ENCODE measurements around the gene ST7. TPM values are rescaled to one million over a fixed set of nuclear protein-coding genes. Genes with fewer than 3 reads are reported as not detected.
A peak's percentile ranks its signal among the peaks of the same experiment; 100 is the strongest.

The ST7 gene
- total and polyA plus RNA-seq, 5 donors from 2014 or later: 7.3 to 15.5 (median 9.9) TPM

GRCh38 chr7:117139397-117139984, 186.2 kb downstream of the ST7 start:
- DNase-seq (no peak), ATAC-seq (ENCODE audit: low read depth in 2 of 2) (no peak)
- peaks cover 12% of the 10 kb centered on the region for H3K36me3 Mint-ChIP-seq
- H3K9me3 ChIP-seq (ENCODE audit: control insufficient read depth in 2 of 2, low read length in 2 of 2): no peaks in the 10 kb centered on the region
- no peaks in the 10 kb centered on the region for H3K9me3 Mint-ChIP-seq
- H3K4me1 ChIP-seq (ENCODE audit: control insufficient read depth, insufficient read depth, low read length, poor library complexity, severe bottlenecking): no peaks in the 10 kb centered on the region
- peaks cover 0 to 6% (median 0%) of the 10 kb centered on the region in 4 donors for H3K4me1 Mint-ChIP-seq
- H3K27me3 Mint-ChIP-seq: no peaks in the 10 kb centered on the region
- H3K27ac ChIP-seq (ENCODE audit: insufficient read depth, low read length, poor library complexity, severe bottlenecking): no peak overlapping the region
- H3K36me3 ChIP-seq (ENCODE audit: control insufficient read depth, insufficient read depth, low read length): peaks cover 2% of the 10 kb centered on the region
- H3K27ac Mint-ChIP-seq: no peak overlapping the region
- no peak overlapping the region for H3K4me3 Mint-ChIP-seq
- no peaks in the 10 kb centered on the region for H3K27me3 ChIP-seq (ENCODE audit: control insufficient read depth, insufficient read depth, low read length)
- H3K4me3 ChIP-seq (ENCODE audit: low read depth, low read length): no peak overlapping the region

- no peak for ATAC-seq (ENCODE audit: low read depth in 2 of 2)
- no peak overlapping the region for H3K4me3 ChIP-seq (ENCODE audit: low read depth, low read length)
- no peaks in the 10 kb centered on the region for H3K9me3 ChIP-seq (ENCODE audit: control insufficient read depth in 2 of 2, low read length in 2 of 2)
- Mint-ChIP-seq H3K4me3 (no peak overlapping the region), H3K27me3 (no peaks in the 10 kb centered on the region), H3K27ac (no peak overlapping the region), H3K36me3 (peaks cover 11% of the 10 kb centered on the region), H3K9me3 (no peaks in the 10 kb centered on the region), H3K4me1 (no peaks in the 10 kb centered on the region)
- H3K27me3 ChIP-seq (ENCODE audit: control insufficient read depth, insufficient read depth, low read length): no peaks in the 10 kb centered on the region
- H3K4me1 ChIP-seq (ENCODE audit: control insufficient read depth, insufficient read depth, low read length, poor library complexity, severe bottlenecking): no peaks in the 10 kb centered on the region
- peaks cover 2% of the 10 kb centered on the region for H3K36me3 ChIP-seq (ENCODE audit: control insufficient read depth, insufficient read depth, low read length)
- no peak overlapping the region for H3K27ac ChIP-seq (ENCODE audit: insufficient read depth, low read length, poor library complexity, severe bottlenecking)
- DNase-seq: no peak
These were observed 187.6 kb downstream of the ST7 start for GRCh38 chr7:117140921-117141320.

GRCh38 chr7:117143066-117143465, 189.8 kb downstream of the ST7 start:
- Histone ChIP-seq H3K27ac (ENCODE audit: insufficient read depth, low read length, poor library complexity, severe bottlenecking) (no peak overlapping the region), H3K27me3 (ENCODE audit: control insufficient read depth, insufficient read depth, low read length) (no peaks in the 10 kb centered on the region), H3K4me1 (ENCODE audit: control insufficient read depth, insufficient read depth, low read length, poor library complexity, severe bottlenecking) (no peaks in the 10 kb centered on the region), H3K9me3 (ENCODE audit: control insufficient read depth in 2 of 2, low read length in 2 of 2) (no peaks in the 10 kb centered on the region), H3K36me3 (ENCODE audit: control insufficient read depth, insufficient read depth, low read length) (peaks cover 2% of the 10 kb centered on the region), H3K4me3 (ENCODE audit: low read depth, low read length) (no peak overlapping the region)
- ATAC-seq (ENCODE audit: low read depth in 2 of 2): no peak
- Mint-ChIP-seq H3K27ac (peak overlapping the region in 1 of 3 donors; percentile 15), H3K27me3 (no peaks in the 10 kb centered on the region), H3K4me3 (no peak overlapping the region), H3K4me1 (peaks cover 0 to 2% (median 0%) of the 10 kb centered on the region in 4 donors), H3K9me3 (no peaks in the 10 kb centered on the region), H3K36me3 (peaks cover 8% of the 10 kb centered on the region)
- no peak for DNase-seq

- DNase-seq: no peak
- Mint-ChIP-seq H3K27ac (no peak overlapping the region), H3K27me3 (no peaks in the 10 kb centered on the region), H3K9me3 (no peaks in the 10 kb centered on the region), H3K4me1 (peaks cover 0 to 2% (median 0%) of the 10 kb centered on the region in 4 donors), H3K36me3 (peaks cover 6% of the 10 kb centered on the region), H3K4me3 (no peak overlapping the region)
- no peak for ATAC-seq (ENCODE audit: low read depth in 2 of 2)
- Histone ChIP-seq H3K27ac (ENCODE audit: insufficient read depth, low read length, poor library complexity, severe bottlenecking) (no peak overlapping the region), H3K4me3 (ENCODE audit: low read depth, low read length) (no peak overlapping the region), H3K36me3 (ENCODE audit: control insufficient read depth, insufficient read depth, low read length) (no peaks in the 10 kb centered on the region), H3K4me1 (ENCODE audit: control insufficient read depth, insufficient read depth, low read length, poor library complexity, severe bottlenecking) (no peaks in the 10 kb centered on the region), H3K27me3 (ENCODE audit: control insufficient read depth, insufficient read depth, low read length) (no peaks in the 10 kb centered on the region), H3K9me3 (ENCODE audit: control insufficient read depth in 2 of 2, low read length in 2 of 2) (no peaks in the 10 kb centered on the region)
These were observed 190.3 kb downstream of the ST7 start for GRCh38 chr7:117143580-117143979.

GRCh38 chr7:117145333-117145732, 192.0 kb downstream of the ST7 start:
- H3K27ac Mint-ChIP-seq: no peak overlapping the region
- H3K36me3 Mint-ChIP-seq: no peaks in the 10 kb centered on the region
- H3K27me3 Mint-ChIP-seq: no peaks in the 10 kb centered on the region
- no peak overlapping the region for H3K27ac ChIP-seq (ENCODE audit: insufficient read depth, low read length, poor library complexity, severe bottlenecking)
- H3K36me3 ChIP-seq (ENCODE audit: control insufficient read depth, insufficient read depth, low read length): no peaks in the 10 kb centered on the region
- peaks cover 0 to 2% (median 0%) of the 10 kb centered on the region in 4 donors for H3K4me1 Mint-ChIP-seq
- H3K9me3 ChIP-seq (ENCODE audit: control insufficient read depth in 2 of 2, low read length in 2 of 2): no peaks in the 10 kb centered on the region
- no peak overlapping the region for H3K4me3 ChIP-seq (ENCODE audit: low read depth, low read length)
- ATAC-seq (ENCODE audit: low read depth in 2 of 2) (no peak), DNase-seq (no peak)
- no peaks in the 10 kb centered on the region for H3K9me3 Mint-ChIP-seq
- no peak overlapping the region for H3K4me3 Mint-ChIP-seq
- H3K27me3 ChIP-seq (ENCODE audit: control insufficient read depth, insufficient read depth, low read length): no peaks in the 10 kb centered on the region
- no peaks in the 10 kb centered on the region for H3K4me1 ChIP-seq (ENCODE audit: control insufficient read depth, insufficient read depth, low read length, poor library complexity, severe bottlenecking)

GRCh38 chr7:117146059-117146458, 192.8 kb downstream of the ST7 start:
- ATAC-seq (ENCODE audit: low read depth in 2 of 2) (no peak), DNase-seq (no peak)
- Histone ChIP-seq H3K4me1 (ENCODE audit: control insufficient read depth, insufficient read depth, low read length, poor library complexity, severe bottlenecking) (no peaks in the 10 kb centered on the region), H3K36me3 (ENCODE audit: control insufficient read depth, insufficient read depth, low read length) (no peaks in the 10 kb centered on the region), H3K27ac (ENCODE audit: insufficient read depth, low read length, poor library complexity, severe bottlenecking) (no peak overlapping the region), H3K27me3 (ENCODE audit: control insufficient read depth, insufficient read depth, low read length) (no peaks in the 10 kb centered on the region), H3K4me3 (ENCODE audit: low read depth, low read length) (no peak overlapping the region), H3K9me3 (ENCODE audit: control insufficient read depth in 2 of 2, low read length in 2 of 2) (no peaks in the 10 kb centered on the region)
- H3K9me3 Mint-ChIP-seq: no peaks in the 10 kb centered on the region
- H3K4me1 Mint-ChIP-seq: peaks cover 0 to 2% (median 0%) of the 10 kb centered on the region in 4 donors
- no peak overlapping the region for H3K27ac Mint-ChIP-seq
- H3K4me3 Mint-ChIP-seq: no peak overlapping the region
- no peaks in the 10 kb centered on the region for H3K36me3 Mint-ChIP-seq
- no peaks in the 10 kb centered on the region for H3K27me3 Mint-ChIP-seq

- H3K27ac Mint-ChIP-seq: no peak overlapping the region
- no peak overlapping the region for H3K4me3 Mint-ChIP-seq
- no peaks in the 10 kb centered on the region for H3K27me3 Mint-ChIP-seq
- no peaks in the 10 kb centered on the region for H3K36me3 Mint-ChIP-seq
- Histone ChIP-seq H3K4me3 (ENCODE audit: low read depth, low read length) (no peak overlapping the region), H3K9me3 (ENCODE audit: control insufficient read depth in 2 of 2, low read length in 2 of 2) (no peaks in the 10 kb centered on the region), H3K27me3 (ENCODE audit: control insufficient read depth, insufficient read depth, low read length) (no peaks in the 10 kb centered on the region), H3K36me3 (ENCODE audit: control insufficient read depth, insufficient read depth, low read length) (no peaks in the 10 kb centered on the region), H3K4me1 (ENCODE audit: control insufficient read depth, insufficient read depth, low read length, poor library complexity, severe bottlenecking) (no peaks in the 10 kb centered on the region), H3K27ac (ENCODE audit: insufficient read depth, low read length, poor library complexity, severe bottlenecking) (no peak overlapping the region)
- no peak for ATAC-seq (ENCODE audit: low read depth in 2 of 2)
- peaks cover 0 to 2% (median 0%) of the 10 kb centered on the region in 4 donors for H3K4me1 Mint-ChIP-seq
- no peaks in the 10 kb centered on the region for H3K9me3 Mint-ChIP-seq
- DNase-seq: no peak
These were observed 193.2 kb downstream of the ST7 start for GRCh38 chr7:117146511-117146910.

- DNase-seq: no peak
- Histone ChIP-seq H3K36me3 (ENCODE audit: control insufficient read depth, insufficient read depth, low read length) (no peaks in the 10 kb centered on the region), H3K4me1 (ENCODE audit: control insufficient read depth, insufficient read depth, low read length, poor library complexity, severe bottlenecking) (no peaks in the 10 kb centered on the region), H3K9me3 (ENCODE audit: control insufficient read depth in 2 of 2, low read length in 2 of 2) (no peaks in the 10 kb centered on the region), H3K4me3 (ENCODE audit: low read depth, low read length) (no peak overlapping the region), H3K27ac (ENCODE audit: insufficient read depth, low read length, poor library complexity, severe bottlenecking) (no peak overlapping the region), H3K27me3 (ENCODE audit: control insufficient read depth, insufficient read depth, low read length) (no peaks in the 10 kb centered on the region)
- ATAC-seq (ENCODE audit: low read depth in 2 of 2): no peak
- H3K4me3 Mint-ChIP-seq: no peak overlapping the region
- no peak overlapping the region for H3K27ac Mint-ChIP-seq
- no peaks in the 10 kb centered on the region for H3K9me3 Mint-ChIP-seq
- H3K4me1 Mint-ChIP-seq: peaks cover 0 to 2% (median 0%) of the 10 kb centered on the region in 4 donors
- no peaks in the 10 kb centered on the region for H3K27me3 Mint-ChIP-seq
- H3K36me3 Mint-ChIP-seq: no peaks in the 10 kb centered on the region
These were observed 195.7 kb downstream of the ST7 start for GRCh38 chr7:117148971-117149370.

Data from CD4-positive, CD25-positive, alpha-beta regulatory T cell (primary cell).